HT1080 (cell line): ENCODE data around the gene PRAMEF12. TPM values are rescaled to one million over a fixed set of nuclear protein-coding genes. Genes with fewer than 3 reads are reported as not detected.
"Not testable (repeated sequence)": the region's sequence is repeated elsewhere in the genome, so short reads cannot be mapped to it uniquely, and the experiment has no call there.

Experiments
- DNase-seq: peaks from one replicate; pipeline ENCODE4 v3.0.0-alpha.2; 2015; ENCODE audit warnings: low read depth
- polyA plus RNA-seq, 2 experiments: library from polyadenylated mRNA; depleted of rRNA; stranded (reverse); fragments of >200 nt; gene quantifications; 2 replicates each; pipeline ENCODE4 v1.2.3, GENCODE V29; 2015
- total RNA-seq: library from RNA; depleted of rRNA; stranded (reverse); fragments of >200 nt; shearing (Covaris generic); gene quantifications from 2 replicates; pipeline ENCODE4 v1.2.3, GENCODE V29; 2014; rRNA removed

Gene PRAMEF12
- total RNA-seq: not detected in 2 replicates
- polyA plus RNA-seq (2015; cell fraction: cytosol; rRNA removed): not detected in 2 replicates
- not detected in 2 replicates for polyA plus RNA-seq (2015; cell fraction: nucleus; rRNA removed)

DNA sequence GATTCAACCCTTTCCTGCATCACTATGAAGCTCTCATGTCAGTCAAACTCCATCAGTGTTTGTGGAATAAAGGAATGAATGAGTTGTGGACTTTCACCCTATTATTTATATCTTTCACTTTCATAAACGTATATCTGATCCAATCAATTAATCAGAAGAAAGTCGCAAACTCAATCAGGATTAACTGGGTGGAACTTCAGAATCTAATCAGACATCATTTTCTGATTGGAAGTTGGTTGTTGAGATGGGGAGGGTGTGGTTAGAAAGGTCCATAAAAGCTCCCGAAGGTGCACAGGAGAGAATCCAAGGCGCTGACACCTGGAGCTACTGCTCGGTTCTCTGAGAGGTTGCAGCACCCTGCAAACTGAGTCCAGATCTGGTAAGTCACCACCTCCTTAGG is at the start of gene PRAMEF12:
Gene PRAMEF12, plus strand, starts transcription at position 301 of the 400 bp plus-strand sequence. CDS start 1,130 bp downstream, outside the sequence.
- DNase-seq: no peak

DNA sequence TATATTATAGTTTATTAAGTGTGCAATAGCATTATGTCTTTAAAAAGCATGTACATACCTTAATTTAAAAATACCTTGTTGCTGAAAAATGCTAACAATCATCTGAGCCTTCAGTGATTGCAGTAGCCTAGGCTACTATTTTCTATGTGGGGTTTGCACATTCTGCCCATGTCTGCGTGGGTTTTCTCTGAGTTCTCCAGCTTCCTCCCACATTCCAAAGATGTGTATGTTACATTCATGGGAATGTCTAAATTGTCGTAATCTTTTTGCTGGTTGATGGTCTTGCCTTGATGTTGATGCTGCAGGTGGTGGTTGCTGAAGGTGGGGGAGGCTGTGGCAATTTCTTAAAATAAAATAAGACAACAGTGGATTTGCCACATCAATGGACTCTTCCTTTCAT is 45.1 kb upstream of the PRAMEF12 start:
- DNase-seq: no peak

DNA sequence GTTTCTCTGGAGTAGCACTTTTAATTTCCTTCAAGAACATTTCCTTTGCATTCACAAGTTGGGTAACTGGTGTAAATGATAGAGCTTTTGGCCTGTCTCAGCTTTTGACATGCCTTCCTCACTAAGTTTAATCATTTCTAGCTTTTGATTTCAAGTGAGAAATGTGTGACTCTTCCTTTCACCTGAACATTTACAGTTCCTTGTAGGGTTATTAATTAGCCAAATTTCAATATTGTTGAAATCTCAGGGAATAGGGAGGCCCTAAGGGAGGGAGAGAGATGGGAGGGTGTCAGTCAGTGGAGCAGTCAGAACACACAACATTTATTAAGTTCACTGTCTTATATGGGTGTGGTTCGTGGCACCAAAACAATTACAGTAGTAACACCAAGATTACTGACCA is 43.4 kb upstream of the PRAMEF12 start:
- no peak for DNase-seq

DNA sequence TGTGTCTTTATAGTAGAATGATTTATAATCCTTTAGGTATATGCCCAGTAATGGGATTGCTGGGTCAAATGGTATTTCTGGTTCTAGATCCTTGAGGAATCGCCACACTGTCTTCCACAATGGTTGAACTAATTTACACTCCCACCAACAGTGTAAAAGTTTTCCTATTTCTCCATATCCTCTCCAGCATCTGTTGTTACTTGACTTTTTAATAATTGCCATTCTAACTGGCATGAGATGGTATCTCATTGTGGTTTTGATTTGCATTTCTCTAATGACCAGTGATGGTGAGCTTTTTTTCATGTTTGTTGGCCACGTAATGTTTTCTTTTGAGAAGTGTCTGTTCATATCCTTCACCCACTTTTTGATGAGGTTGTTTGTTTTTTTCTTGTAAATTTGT is 42.5 kb upstream of the PRAMEF12 start:
- DNase-seq: not testable (repeated sequence)

DNA sequence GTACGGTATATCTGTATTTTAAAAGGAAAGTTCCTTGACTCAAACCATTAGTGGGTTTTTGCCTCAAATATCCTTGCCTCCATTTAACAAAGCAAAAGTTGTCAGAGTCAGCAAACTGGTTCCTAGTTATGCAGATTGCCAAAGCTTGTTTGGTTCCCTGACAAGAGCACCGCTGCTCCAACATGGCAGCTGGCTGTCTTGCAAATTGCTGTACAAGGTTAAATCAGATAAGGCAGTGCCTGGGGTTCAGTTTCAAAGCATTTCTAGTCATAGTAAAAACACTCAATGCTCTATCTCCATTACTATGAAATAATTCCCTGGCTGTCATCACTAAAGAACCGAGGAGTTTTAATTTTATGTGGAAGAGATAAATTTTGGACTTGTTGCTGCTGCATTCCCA is 38.9 kb upstream of the PRAMEF12 start:
- DNase-seq: no peak

DNA sequence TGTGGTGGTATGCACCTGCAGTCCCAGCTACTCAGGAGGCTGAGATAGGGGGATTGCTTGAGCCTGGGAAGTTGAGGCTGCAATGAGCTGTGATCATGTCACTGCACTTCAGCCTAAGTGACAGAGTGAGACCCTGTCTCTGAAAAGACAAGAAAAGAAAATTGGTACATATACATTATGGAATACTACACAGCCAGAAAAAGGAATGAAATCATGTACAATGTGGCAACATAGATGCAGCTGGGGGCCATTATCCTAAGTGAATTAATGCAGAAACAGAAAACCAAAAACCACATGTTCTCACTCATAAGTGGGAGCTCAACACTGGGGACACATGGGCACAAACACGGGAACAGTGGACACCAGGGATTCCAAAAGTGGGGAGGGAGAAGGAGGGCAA is 34.6 kb upstream of the PRAMEF12 start:
- DNase-seq: no peak

DNA sequence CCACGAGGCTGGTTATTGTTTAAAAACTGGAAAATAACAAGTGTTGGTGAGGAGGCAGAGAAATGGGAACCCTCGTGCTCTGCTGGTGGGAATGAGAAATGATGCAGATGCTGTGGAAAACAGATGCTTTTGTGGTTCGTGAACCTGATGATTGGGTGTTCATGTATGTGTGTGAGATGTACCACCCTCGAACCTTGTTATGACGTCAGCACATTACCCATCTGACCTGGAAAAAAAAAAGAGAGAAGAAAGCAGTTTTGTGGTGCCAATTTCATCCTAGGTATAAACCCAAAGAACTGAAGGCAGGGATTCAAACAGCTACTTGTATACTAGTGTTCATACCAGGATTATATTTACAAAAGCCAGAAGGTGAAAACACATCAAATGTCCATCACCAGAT is 33.9 kb upstream of the PRAMEF12 start:
- DNase-seq: no peak

DNA sequence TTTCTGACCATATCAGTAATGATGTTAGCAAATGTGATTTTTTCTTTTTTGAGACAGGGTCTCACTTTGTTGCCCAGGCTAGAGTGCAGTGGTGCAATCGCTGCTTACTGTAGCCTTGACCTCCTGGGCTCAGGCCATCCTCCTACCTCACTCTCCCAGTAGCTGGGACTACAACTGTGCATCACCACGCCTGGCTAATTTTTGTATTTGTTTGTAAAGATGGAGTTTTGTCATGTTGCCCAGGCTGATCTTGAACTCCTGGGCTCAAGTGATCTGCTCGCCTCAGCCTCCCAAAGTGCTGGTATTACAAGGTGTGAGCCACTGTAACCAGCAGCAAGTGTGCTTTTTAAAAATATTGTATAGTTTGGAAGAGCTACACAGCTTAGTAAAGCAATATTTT is 31.6 kb upstream of the PRAMEF12 start:
- DNase-seq: no peak

DNA sequence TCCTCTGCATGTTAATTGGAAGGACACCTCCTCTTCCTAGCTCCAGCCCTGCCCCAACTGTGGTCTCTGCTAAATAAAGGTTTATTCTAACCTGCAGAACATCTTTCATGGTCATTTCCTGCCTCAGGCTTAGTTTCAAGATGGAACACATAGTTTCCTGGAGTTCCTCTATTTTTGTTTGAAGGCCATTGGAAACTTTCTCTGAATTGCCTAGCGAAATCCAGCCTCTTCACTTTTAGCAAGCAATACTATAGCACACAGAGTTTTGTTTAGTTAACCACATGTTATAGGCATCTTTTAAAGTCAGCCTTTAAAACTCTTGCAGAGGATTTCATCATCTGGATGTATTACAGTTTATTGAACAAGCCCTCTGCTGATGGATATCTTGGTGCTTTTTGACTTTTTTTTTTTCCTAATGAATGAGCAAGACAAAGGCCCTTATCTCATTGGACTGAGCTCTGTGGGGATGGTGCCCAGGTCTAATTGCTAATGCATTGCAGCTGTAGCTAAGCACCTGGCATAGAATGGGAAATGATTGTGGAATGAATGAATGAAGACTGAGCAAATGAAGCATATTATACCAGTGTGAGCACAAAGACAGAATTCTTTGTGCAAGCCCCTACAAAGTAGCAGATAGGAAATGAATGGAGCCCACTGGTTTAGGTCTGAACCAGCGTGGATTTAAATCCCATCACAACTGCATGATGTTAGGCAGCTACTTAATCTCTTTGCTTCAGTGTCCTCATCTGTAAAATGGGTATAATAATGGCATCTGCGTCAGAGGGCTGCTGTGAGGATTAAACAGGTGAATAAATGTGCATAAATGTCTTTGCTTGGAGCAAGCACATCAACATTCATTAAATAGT is 28.2 kb upstream of the PRAMEF12 start:
- no peak for DNase-seq

DNA sequence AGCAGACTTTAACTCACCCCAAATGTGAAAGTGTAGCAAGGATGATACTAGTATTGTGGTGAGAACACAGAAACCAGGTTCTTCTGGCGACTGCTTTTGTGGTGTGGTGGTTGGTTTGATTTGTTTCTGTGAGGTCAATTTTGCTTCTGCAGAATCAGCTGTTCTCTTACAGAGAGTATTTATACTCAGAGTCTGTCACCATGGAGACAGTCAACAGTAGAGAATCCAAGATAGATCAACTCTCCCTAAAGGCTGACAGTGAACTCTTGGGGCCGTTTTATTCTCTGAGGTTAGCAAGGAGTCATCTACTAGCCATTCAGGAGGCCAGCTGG is 27.6 kb upstream of the PRAMEF12 start, which contains the start of gene CFAP107:
Gene CFAP107, plus strand, starts transcription at position 209 of the 332 bp plus-strand sequence. CDS start 231 bp downstream, outside the sequence.
- no peak for DNase-seq

DNA sequence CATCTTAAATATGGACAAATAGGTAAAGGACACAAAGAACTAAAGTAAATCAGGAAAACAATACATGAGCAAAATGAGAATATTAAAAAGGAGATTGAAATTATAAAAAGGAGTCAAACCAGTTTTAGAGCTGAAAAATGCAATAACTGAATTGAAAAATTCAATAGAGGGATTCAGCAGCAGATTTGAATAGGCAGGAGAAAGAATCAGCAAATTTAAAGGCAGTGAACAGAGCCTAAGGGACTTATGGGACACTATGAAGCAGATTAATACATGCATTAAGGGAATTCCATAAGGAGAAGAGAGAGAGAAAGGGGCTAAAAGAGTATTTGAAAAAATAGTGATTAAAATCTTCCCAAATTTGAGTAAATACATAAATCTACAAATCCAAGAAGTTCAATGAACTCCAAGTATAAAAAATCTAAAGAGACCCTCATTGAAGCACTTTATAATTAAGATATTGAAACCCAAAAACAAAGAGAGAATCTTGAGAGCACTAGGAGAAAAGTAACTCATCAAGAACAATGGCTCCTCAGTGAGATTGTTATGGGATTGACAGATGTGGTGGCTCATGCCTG is 24.7 kb upstream of the PRAMEF12 start:
- DNase-seq: no peak

DNA sequence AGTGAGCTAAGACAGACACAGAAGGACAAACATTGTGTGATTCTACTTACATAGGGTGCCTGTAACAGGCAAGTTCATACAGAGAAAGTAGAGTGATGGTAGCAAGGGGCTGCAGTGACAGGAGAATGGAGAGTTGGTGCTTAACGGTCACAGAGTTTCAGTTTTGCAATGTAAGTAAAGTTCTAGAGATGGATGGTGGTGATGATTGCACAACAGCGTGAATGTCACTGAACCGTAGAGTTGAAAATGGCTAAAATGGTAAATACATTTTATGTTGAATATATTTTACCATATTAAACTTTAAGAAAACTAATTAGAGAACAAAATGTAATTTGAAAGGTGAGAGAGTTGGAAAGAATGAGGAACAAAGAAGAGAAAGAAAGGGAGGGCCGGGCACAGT is 18.8 kb upstream of the PRAMEF12 start:
- DNase-seq: no peak

DNA sequence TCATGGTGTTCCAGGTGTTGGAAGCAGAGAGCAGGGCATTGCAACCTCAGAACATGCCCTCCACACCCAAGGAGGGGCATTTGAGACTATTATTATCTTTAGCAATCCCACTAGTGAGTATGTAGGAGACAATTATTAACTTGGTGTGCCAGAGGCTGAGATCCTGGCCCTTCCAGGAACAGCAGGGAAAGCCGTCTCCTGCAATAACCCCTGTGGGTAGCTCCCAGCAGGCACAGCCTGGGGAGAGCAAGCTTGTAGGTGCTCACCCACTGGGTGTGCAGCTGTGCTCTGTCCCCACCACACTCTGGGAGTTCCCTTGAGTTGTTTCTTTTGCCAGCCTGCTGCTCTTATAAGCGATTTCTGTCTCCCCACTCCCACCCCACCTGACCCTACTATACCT is 17.3 kb upstream of the PRAMEF12 start:
- no peak for DNase-seq

DNA sequence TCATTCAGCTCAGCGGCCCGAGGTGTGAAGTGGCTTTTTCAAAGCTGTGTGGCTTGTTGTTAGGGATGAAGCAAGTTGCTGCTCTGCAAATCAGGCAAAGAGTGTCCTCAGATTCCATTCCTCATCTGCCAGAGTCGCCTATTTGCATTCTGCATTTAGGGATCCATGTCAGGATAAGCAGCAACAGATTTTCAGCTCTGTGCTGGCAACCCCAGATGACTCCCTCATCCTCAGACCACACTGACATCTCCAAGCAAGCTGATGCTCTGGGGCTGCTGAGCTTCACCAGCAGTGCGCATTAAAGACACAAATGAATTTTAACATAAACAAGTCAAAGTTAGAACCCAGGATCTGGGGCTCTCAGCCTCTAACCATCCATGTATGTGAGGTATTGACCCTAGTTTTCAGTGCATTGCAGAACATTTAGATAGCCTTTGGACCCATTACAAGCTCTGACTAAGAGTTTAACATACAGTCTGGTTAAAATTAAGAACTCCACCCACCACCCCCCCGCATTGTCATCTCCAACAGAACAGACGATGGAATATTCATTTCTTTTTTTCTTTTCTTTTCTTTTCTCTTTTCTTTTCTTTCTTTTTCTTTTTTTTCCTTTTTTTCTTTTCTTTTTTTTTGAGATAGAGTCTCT is 16.6 kb upstream of the PRAMEF12 start:
- DNase-seq: no peak

DNA sequence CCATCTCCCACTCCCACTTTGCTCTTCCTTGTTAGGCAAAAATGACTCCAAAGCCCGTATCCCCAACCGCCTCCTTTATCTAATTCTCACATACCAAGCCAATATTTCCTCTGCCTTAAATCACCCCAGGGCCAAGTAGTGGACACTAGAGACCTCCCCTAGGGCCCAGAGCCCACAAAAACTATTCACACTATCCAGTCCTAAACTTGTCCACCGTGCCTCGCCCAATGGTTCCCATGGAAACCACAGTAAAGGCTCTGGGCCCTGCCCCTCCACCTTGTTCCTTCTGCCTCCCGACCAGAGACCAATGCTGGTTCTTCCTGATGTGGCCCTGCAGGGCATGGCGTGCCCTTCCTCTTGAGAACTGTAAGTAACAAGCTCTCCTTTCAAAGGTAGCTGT is 15.7 kb upstream of the PRAMEF12 start:
- no peak for DNase-seq

DNA sequence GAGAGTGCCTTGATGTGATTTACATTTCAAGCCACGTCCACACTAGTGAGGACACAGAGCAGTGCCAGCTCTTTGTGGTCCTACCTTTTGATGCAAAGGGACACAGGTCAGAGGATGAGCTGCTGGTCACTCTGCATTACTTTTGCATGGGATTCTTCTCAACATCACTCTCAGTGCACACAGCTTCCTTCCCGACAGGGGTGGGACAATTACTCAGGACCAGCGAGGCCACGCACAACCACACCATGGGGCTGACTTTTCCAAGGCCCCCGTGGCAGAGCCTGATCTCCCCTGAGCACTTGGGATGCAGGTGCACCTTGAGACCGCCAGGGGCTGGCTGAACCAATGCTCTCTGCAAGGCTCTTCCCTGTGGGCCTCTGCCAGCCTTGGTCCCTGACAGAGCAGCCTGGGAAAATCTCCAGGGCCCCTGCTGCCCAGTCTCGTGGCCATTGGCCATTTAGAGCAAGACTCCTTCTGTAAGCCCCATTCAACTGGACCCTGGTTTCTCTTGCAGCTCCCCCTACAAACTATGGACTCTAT is 13.2 kb upstream of the PRAMEF12 start:
- peak; percentile 11 for DNase-seq

DNA sequence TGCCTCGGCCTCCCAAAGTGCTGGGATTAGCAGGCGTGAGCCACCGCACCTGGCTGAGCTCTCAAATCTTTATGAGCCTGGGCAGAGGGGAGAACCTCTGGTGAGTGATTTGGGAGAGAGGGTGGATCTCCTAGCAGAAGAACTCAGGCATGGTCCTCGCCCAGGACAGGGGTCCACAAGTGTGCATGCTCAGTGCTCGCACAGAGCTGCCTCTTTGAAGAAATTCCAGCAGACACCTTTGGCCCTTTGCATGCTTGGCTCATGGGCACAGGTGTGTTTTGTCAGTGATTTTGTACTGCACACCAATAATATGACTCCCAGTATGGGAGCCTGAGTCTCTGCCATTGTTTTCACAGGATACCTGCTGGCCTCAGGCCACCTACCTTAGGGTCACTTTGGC is 11.8 kb upstream of the PRAMEF12 start:
- DNase-seq: no peak

DNA sequence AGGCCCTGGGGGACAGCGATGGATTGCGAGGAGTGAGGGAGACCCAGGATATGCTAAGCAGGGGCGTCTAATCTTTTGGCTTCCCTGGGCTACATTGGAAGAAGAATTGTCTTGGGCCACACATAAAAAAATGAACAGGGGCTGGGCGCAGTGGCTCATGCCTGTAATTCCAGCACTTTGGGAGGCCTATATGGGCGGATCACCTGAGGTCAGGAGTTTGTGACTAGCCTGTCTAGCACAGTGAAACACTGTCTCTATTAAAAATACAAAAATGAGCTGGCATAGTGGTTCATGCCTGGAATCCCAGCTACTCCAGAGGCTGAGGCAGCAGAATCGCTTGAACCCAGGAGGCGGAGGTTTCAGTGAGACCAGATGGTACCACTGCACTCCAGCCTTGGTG is 10.8 kb upstream of the PRAMEF12 start:
- no peak for DNase-seq

DNA sequence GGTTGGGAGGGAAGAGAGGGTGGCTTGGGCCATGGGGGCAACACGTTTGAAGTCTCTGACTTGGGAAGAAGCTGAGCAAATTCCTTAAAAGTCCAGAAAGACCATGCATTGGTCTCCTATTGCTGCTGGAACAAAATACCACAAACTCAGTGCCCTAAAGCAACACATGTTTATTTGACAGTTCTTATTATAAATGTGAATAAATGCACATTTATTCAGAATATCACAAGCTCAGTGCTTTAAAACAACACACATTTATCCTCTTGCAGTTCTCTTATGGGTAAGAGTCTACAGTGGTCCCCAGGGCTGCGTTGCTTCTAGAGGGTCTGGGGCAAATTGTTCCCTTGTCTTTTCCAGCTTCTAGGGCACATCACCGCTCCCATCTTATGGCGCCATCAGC is 10.1 kb upstream of the PRAMEF12 start:
- no peak for DNase-seq

DNA sequence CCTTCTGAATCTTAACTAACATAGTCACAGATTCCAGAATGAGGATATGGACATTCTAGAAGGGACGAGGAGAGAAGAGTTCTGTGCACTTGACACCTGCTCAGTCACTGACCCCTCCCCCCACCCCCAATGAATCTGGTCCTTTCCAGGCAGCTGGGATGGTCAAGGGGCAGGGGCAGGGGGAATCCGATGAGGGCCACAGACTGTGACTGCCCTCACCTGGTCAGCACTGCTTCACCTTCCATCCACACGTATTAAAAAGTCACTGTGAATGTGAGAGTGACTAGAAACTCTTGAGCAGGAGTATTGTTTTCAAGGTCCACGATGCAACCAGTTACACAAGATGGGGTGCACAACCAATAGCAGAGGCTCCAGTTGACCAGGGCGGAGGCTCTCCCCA is 9.5 kb upstream of the PRAMEF12 start:
- no peak for DNase-seq

DNA sequence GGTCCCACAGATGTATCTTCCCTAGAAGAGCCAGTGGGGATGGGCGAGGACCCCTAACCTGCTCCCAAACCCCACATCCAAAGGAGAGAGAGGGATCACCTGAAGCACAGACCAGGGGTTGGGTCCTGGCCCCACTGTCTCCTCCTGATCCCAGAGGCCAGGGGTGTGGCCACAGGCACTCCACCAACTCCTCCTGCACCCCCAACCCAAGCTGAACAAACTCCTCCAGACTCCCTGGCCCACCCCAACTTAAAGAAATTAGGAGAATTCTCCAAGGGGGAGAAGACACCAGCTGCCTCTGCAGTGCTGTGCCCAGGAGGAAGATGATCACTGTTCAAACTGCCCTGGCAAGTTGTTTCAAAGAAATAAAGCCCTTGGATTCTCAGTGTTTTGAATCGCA is 4.5 kb upstream of the PRAMEF12 start:
- DNase-seq: no peak

DNA sequence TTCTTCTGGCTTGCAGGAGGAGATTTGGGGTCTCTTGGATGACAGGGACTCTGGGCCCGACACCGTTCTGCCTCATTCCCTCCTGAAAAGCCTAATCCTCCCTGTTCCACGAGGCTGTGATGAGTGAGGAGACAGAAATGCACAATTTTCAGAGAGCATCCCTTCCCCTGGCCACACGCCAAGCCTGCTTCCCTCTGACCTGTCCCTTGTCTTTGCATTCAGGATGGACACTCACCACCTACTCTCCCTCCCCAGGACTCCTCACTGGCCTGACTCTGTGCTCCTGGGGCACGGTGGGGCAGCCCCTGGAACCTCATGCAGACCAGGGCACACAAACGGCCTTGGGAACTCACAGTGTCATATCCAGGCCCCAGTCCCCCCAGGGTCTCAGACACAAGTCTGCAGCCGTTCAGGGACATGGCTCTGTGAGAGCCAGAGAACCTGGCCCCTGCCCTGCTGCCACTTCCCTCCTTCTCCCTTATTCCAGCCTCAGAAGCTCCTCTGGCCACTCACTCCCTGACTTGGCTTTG is 3.5 kb upstream of the PRAMEF12 start:
- no peak for DNase-seq
